DOHH2 (cell line): ENCODE measurements around the gene RNF17.

Experiments
- H3F3A ChIP-seq: fragments of 200-600 bp; sonication (generic), shearing (Covaris generic); 2 replicates; pipeline ENCODE4 v1.6.0; 2016; ENCODE audit warnings: antibody characterized with exemption, mild to moderate bottlenecking; ENCODE audit not compliant: control insufficient read depth, insufficient read depth
- H3K27ac ChIP-seq: fragments of 200-600 bp; sonication (generic); 2 replicates; pipeline ENCODE4 v1.5.1; 2014; ENCODE audit warnings: low read depth, mild to moderate bottlenecking, low read length, moderate library complexity
- H3K27me3 ChIP-seq: fragments of 200-600 bp; sonication (generic); 2 replicates; pipeline ENCODE4 v1.6.1; 2014; ENCODE audit warnings: mild to moderate bottlenecking, low read length, mixed read lengths; ENCODE audit not compliant: control insufficient read depth
- H3K36me3 ChIP-seq: fragments of 200-600 bp; sonication (generic); 2 replicates; pipeline ENCODE4 v1.6.1; 2014; ENCODE audit warnings: mild to moderate bottlenecking, low read length, moderate library complexity, mixed read lengths; ENCODE audit not compliant: control insufficient read depth
- H3K4me1 ChIP-seq: fragments of 200-600 bp; sonication (generic); 2 replicates; pipeline ENCODE4 v1.6.1; 2014; ENCODE audit warnings: mild to moderate bottlenecking, low read length, mixed read lengths; ENCODE audit not compliant: control insufficient read depth
- H3K4me2 ChIP-seq: fragments of 200-600 bp; sonication (generic); 2 replicates; pipeline ENCODE4 v1.6.0; 2014; ENCODE audit warnings: mild to moderate bottlenecking, low read length, moderate library complexity
- H3K4me3 ChIP-seq: fragments of 200-600 bp; sonication (generic); 2 replicates; pipeline ENCODE4 v1.5.1; 2014; ENCODE audit warnings: mild to moderate bottlenecking, low read length, mixed read lengths
- H3K79me2 ChIP-seq: fragments of 200-600 bp; sonication (generic); 2 replicates; pipeline ENCODE4 v1.6.1; 2014; ENCODE audit warnings: mild to moderate bottlenecking, low read length, mixed read lengths; ENCODE audit not compliant: control insufficient read depth
- H3K9me2 ChIP-seq: fragments of 200-600 bp; sonication (generic); replicated peaks from 2 replicates; pipeline ENCODE4 v1.6.1; 2014; ENCODE audit warnings: mild to moderate bottlenecking, low read length, mixed read lengths; ENCODE audit not compliant: control insufficient read depth
- H3K9me3 ChIP-seq: fragments of 200-600 bp; sonication (generic); 2 replicates; pipeline ENCODE4 v1.6.1; 2014; ENCODE audit warnings: antibody characterized with exemption, low read length, mixed read lengths; ENCODE audit not compliant: control insufficient read depth, insufficient read depth
- H4K20me1 ChIP-seq: fragments of 200-600 bp; sonication (generic); 2 replicates; pipeline ENCODE4 v1.6.0; 2014; ENCODE audit warnings: low read depth, mild to moderate bottlenecking, antibody characterized with exemption, low read length, moderate library complexity; ENCODE audit not compliant: control insufficient read depth, insufficient read depth
- EZH2phosphoT487 ChIP-seq: fragments of 200-600 bp; sonication (generic); IDR thresholded peaks from 2 replicates; pipeline ENCODE4 v1.6.1; 2017; ENCODE audit warnings: borderline replicate concordance, mild to moderate bottlenecking, antibody characterized with exemption, low read length, moderate library complexity, mixed read lengths
- TF ChIP-seq, protein P1 (sequence below): fragments of 200-600 bp; sonication (generic); IDR thresholded peaks from one replicate; pipeline ENCODE4 v1.5.1; 2014; ENCODE audit warnings: antibody characterized with exemption, mild to moderate bottlenecking, low read depth, low read length; ENCODE audit not compliant: poor library complexity, severe bottlenecking

RNF17 gene

DNA sequence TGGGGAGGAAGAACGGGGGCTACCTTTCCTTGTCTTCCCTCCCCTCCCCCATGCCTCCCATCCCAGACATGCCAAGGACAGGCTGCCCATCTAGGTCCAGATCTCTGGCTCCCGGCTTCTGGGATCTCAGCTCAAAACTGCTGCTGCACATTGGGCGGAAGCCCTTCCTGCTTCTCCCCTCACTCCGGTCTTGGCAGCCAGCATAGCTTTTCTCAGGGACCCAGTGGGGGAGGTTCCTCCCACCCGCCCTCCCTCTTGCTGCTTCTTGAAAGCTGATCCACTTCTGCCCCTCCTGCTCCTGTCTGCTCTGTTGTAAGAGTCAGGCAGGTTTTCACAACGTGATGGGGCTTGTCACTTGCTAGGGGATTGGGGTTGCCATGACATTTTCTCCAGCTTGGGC lies 21.7 kb upstream of the RNF17 start:
- Histone ChIP-seq H3K9me3 (no peaks in the 10 kb centered on the region), H3K4me2 (no peak overlapping the region), H3K4me1 (no peaks in the 10 kb centered on the region), H4K20me1 (no peaks in the 10 kb centered on the region), H3K27me3 (no peaks in the 10 kb centered on the region), H3K9me2 (no peaks in the 10 kb centered on the region), H3K27ac (no peak overlapping the region), H3K36me3 (no peaks in the 10 kb centered on the region), H3K4me3 (no peak overlapping the region), H3F3A (no peaks in the 10 kb centered on the region), H3K79me2 (no peaks in the 10 kb centered on the region)
- TF ChIP-seq EZH2phosphoT487 = no peak
- TF ChIP-seq, protein P1, sequence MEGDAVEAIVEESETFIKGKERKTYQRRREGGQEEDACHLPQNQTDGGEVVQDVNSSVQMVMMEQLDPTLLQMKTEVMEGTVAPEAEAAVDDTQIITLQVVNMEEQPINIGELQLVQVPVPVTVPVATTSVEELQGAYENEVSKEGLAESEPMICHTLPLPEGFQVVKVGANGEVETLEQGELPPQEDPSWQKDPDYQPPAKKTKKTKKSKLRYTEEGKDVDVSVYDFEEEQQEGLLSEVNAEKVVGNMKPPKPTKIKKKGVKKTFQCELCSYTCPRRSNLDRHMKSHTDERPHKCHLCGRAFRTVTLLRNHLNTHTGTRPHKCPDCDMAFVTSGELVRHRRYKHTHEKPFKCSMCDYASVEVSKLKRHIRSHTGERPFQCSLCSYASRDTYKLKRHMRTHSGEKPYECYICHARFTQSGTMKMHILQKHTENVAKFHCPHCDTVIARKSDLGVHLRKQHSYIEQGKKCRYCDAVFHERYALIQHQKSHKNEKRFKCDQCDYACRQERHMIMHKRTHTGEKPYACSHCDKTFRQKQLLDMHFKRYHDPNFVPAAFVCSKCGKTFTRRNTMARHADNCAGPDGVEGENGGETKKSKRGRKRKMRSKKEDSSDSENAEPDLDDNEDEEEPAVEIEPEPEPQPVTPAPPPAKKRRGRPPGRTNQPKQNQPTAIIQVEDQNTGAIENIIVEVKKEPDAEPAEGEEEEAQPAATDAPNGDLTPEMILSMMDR = no peak

DNA sequence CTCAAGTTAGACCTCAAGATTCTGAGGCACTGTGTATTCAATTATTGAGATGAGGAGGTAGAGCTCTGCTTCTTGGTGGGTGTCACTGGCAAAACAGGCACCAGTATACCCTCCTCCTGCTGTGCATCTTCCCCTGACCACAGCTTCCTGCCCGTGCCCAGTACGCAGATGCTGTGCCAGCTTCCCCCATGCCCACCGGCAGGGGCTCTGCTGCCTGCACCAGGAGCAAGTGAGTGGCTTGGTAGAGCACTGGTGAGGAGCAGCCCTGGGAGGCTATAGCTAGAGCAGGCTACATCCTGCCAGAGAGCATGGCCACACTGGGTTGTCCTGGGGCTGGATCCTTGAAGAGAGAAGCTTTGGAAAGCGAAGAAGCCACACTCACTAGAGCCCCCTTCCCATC lies 21.0 kb upstream of the RNF17 start:
- no peaks in the 10 kb centered on the region for H3F3A ChIP-seq
- no peaks in the 10 kb centered on the region for H3K9me3 ChIP-seq
- H3K36me3 ChIP-seq = no peaks in the 10 kb centered on the region
- peaks cover 3% of the 10 kb centered on the region for H3K27me3 ChIP-seq
- H3K9me2 ChIP-seq = no peaks in the 10 kb centered on the region
- no peaks in the 10 kb centered on the region for H3K79me2 ChIP-seq
- TF ChIP-seq, protein P1 = no peak
- TF ChIP-seq EZH2phosphoT487 = no peak
- H4K20me1 ChIP-seq = no peaks in the 10 kb centered on the region
- no peak overlapping the region for H3K4me2 ChIP-seq
- no peak overlapping the region for H3K4me3 ChIP-seq
- H3K27ac ChIP-seq = no peak overlapping the region
- no peaks in the 10 kb centered on the region for H3K4me1 ChIP-seq

DNA sequence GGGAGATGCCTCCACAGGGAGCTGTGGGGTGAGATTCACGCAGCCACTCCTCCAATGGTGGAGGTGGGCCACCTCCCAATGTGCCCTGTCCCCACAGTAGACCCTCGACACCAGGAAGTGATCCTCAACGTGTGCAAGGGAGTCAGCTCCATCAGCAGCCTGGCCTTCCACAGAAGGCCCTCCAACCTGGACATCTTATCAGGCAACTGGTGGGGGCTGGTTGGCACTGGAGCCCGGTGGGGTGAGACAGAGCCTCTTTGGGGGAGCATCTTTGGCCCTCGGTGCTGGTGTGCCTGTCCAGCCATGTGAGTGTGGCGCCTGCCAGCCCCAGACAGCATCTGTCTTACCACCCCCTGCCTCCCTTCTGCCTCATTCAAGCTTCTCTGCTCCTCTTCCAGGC lies 19.7 kb upstream of the RNF17 start:
- H3F3A ChIP-seq = no peaks in the 10 kb centered on the region
- peaks cover 6% of the 10 kb centered on the region for H3K27me3 ChIP-seq
- H3K36me3 ChIP-seq = no peaks in the 10 kb centered on the region
- H3K9me3 ChIP-seq = no peaks in the 10 kb centered on the region
- no peak overlapping the region for H3K4me3 ChIP-seq
- no peaks in the 10 kb centered on the region for H3K4me1 ChIP-seq
- H3K9me2 ChIP-seq = no peaks in the 10 kb centered on the region
- H3K79me2 ChIP-seq = no peaks in the 10 kb centered on the region
- H4K20me1 ChIP-seq = no peaks in the 10 kb centered on the region
- TF ChIP-seq EZH2phosphoT487 = no peak
- TF ChIP-seq, protein P1 = no peak
- H3K27ac ChIP-seq = no peak overlapping the region
- no peak overlapping the region for H3K4me2 ChIP-seq

DNA sequence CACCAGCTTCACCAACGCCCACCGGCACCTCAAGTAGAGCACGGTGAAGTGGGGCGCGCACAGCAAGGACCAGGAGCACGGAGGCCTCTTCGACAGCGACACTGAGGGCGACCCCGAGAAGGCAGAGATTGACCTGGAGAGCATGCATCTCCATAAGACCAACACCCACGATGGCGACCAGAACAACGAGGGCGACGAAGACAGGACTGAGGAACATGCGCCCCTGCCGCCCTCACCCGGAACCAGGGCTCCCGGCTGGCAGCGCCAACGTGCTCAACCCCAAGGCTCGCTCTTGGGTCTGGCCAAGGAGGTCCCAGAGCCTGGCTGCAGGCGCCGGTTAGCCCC lies 18.5 kb upstream of the RNF17 start:
- no peaks in the 10 kb centered on the region for H3K36me3 ChIP-seq
- no peaks in the 10 kb centered on the region for H3K4me1 ChIP-seq
- H3K4me3 ChIP-seq = no peak overlapping the region
- no peak overlapping the region for H3K27ac ChIP-seq
- no peaks in the 10 kb centered on the region for H3K9me3 ChIP-seq
- peaks cover 6% of the 10 kb centered on the region for H3K27me3 ChIP-seq
- no peak overlapping the region for H3K4me2 ChIP-seq
- no peaks in the 10 kb centered on the region for H3F3A ChIP-seq
- no peaks in the 10 kb centered on the region for H3K79me2 ChIP-seq
- no peaks in the 10 kb centered on the region for H3K9me2 ChIP-seq
- no peaks in the 10 kb centered on the region for H4K20me1 ChIP-seq
- TF ChIP-seq, protein P1 = no peak
- TF ChIP-seq EZH2phosphoT487 = no peak
